Thoracic aorta (tissue), 2 donors: Measurements from ENCODE around the gene KRTAP4-6. TPM values are rescaled to one million over a fixed set of nuclear protein-coding genes. Genes with fewer than 3 reads are reported as not detected.
A peak's percentile ranks its signal among the peaks of the same experiment; 100 is the strongest.

Source experiments
- ATAC-seq: fragments of 150-250 bp; one replicate; pipeline ENCODE4 v1.8.0; 2017; ENCODE audit warnings: low read depth; ENCODE audit not compliant: insufficient number of reproducible peaks, low FRiP score
- DNase-seq: peaks from one replicate; pipeline ENCODE4 v3.0.0-alpha.2; 2020; ENCODE audit warnings: low spot score
- H3K27ac ChIP-seq, 2 donors: fragments of 200-600 bp; sonication (generic); 1 replicate in 1 of 2; 2 replicates in 1 of 2; pipeline ENCODE4 v1.5.1; 2016; ENCODE audit warnings: mild to moderate bottlenecking in 2 of 2, moderate library complexity in 2 of 2
- H3K27me3 ChIP-seq: fragments of 200-600 bp; sonication (generic); replicated peaks from 2 replicates; pipeline ENCODE4 v1.6.0; 2016; ENCODE audit warnings: mild to moderate bottlenecking; ENCODE audit not compliant: insufficient read depth
- H3K36me3 ChIP-seq: fragments of 200-600 bp; sonication (generic); one replicate; pipeline ENCODE4 v1.5.1; 2016
- H3K4me1 ChIP-seq, 2 donors: fragments of 200-600 bp; sonication (generic); 1 replicate in 1 of 2; 2 replicates in 1 of 2; pipeline versions ENCODE4 v1.5.1 to v1.6.0; 2016; ENCODE audit warnings: low read depth in 2 of 2, mild to moderate bottlenecking in 1 of 2; ENCODE audit not compliant: control insufficient read depth in 1 of 2
- H3K4me3 ChIP-seq: fragments of 200-600 bp; sonication (generic); 2 replicates; pipeline ENCODE4 v1.5.1; 2016; ENCODE audit warnings: mild to moderate bottlenecking
- H3K9me3 ChIP-seq: fragments of 200-600 bp; sonication (generic); 2 replicates; pipeline ENCODE4 v1.5.1; 2016
- CTCF ChIP-seq: fragments of 200-600 bp; sonication (generic); IDR thresholded peaks from one replicate; pipeline ENCODE4 v1.5.1; 2019; ENCODE audit warnings: antibody characterized with exemption
- total RNA-seq, 2 donors: library from RNA; depleted of rRNA; stranded (reverse); fragments of >200 nt; gene quantifications; one replicate each; pipeline versions ENCODE4 v1.1.0 to v1.2.3, GENCODE V29; 2016

The KRTAP4-6 gene
- total RNA-seq, 2 donors from 2014 or later: not detected

GRCh38 chr17:41178843-41179616 lies 38.7 kb upstream of the KRTAP4-6 start:
- no peak overlapping the region for H3K4me3 ChIP-seq
- ATAC-seq: peak; percentile 82
- H3K4me1 ChIP-seq: peaks cover 0 to 14% of the 10 kb centered on the region in 2 donors
- H3K9me3 ChIP-seq: no peaks in the 10 kb centered on the region
- no peak for TF ChIP-seq CTCF
- H3K27ac ChIP-seq: no peak overlapping the region
- H3K27me3 ChIP-seq: no peaks in the 10 kb centered on the region
- H3K36me3 ChIP-seq: no peaks in the 10 kb centered on the region
- DNase-seq: no peak

GRCh38 chr17:41178341-41178740 lies 38.0 kb upstream of the KRTAP4-6 start:
- Histone ChIP-seq H3K4me1 (peaks cover 0 to 14% of the 10 kb centered on the region in 2 donors), H3K4me3 (no peak overlapping the region), H3K9me3 (no peaks in the 10 kb centered on the region), H3K27me3 (no peaks in the 10 kb centered on the region), H3K27ac (no peak overlapping the region), H3K36me3 (no peaks in the 10 kb centered on the region)
- TF ChIP-seq CTCF: no peak
- ATAC-seq: no peak
- no peak for DNase-seq

GRCh38 chr17:41177727-41178271 lies 37.5 kb upstream of the KRTAP4-6 start, which contains the start of gene KRTAP4-2:
Gene KRTAP4-2 (minus strand): TSS chr17:41178221. CDS start chr17:41178164, 57 bp downstream.
- no peak within 1 kb of the TSS for H3K27ac ChIP-seq
- no peaks in the 10 kb centered on the region for H3K27me3 ChIP-seq
- H3K4me1 ChIP-seq: peaks cover 0 to 14% of the 10 kb centered on the region in 2 donors
- ATAC-seq (no peak), DNase-seq (no peak)
- no peak for TF ChIP-seq CTCF
- H3K9me3 ChIP-seq: no peaks in the 10 kb centered on the region
- no peaks in the 10 kb centered on the region for H3K36me3 ChIP-seq
- H3K4me3 ChIP-seq: no peak within 1 kb of the TSS

- no peaks in the 10 kb centered on the region for H3K27me3 ChIP-seq
- H3K27ac ChIP-seq: no peak overlapping the region
- no peaks in the 10 kb centered on the region for H3K36me3 ChIP-seq
- TF ChIP-seq CTCF: no peak
- H3K4me1 ChIP-seq: peaks cover 0 to 14% of the 10 kb centered on the region in 2 donors
- no peak overlapping the region for H3K4me3 ChIP-seq
- no peak for ATAC-seq
- no peak for DNase-seq
- no peaks in the 10 kb centered on the region for H3K9me3 ChIP-seq
These were observed 36.5 kb upstream of the KRTAP4-6 start for GRCh38 chr17:41176744-41177387.

- no peak for ATAC-seq
- H3K27me3 ChIP-seq: no peaks in the 10 kb centered on the region
- DNase-seq: no peak
These were observed 31.5 kb upstream of the KRTAP4-6 start for GRCh38 chr17:41171886-41172285.

More at GRCh38 chr17:41171886-41172285, 31.5 kb upstream of the KRTAP4-6 start:
- Histone ChIP-seq H3K9me3 (no peaks in the 10 kb centered on the region), H3K27ac (no peak overlapping the region), H3K36me3 (no peaks in the 10 kb centered on the region), H3K4me1 (no peaks in the 10 kb centered on the region), H3K4me3 (no peak overlapping the region)
- TF ChIP-seq CTCF: no peak
